ENCODE measurements around the gene TBC1D10B. TPM values are rescaled to one million over a fixed set of nuclear protein-coding genes. Genes with fewer than 3 reads are reported as not detected.

Gene TBC1D10B
- total RNA-seq, result 42.7 and 47.9 TPM in 2 replicates

DNA sequence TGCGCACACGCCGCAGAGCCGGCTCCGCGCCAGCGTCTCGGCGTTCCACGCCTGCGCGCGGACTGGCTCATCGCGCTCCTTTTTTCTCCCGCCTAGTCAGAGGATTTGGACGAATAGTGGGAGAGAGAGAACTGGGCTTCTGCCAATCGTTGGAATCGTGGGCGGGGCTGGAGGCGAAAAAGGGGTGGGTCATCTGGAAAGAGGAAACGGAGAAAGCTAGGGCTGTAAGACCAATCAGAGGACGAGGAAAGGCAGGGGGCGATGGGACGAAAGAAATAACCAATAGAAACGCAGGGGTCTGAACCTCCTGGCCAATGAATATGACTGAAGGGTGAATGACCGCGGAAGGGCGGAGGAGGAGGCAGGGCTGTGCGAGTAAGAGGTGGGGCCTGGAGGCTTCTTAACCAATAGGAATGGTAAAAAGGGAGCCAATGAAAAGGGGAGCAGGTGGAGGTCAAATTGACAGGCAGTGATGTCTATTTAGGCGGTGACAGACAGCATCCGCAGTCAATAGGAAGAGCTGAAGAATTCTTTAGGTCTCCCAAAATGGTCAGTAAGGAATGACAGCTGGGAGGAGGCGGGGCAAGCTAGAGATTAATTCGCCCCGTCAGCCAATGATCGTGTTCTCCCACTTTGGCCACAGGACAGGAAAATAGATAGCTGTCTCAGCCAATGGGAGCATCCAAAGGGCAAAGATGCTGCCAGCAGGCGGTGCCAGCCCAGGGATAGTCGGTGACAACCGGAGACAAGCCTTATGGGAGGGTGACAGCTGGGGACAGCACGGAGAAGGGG is at the start of gene TBC1D10B:
TSS of gene TBC1D10B (minus strand) at position 39 of the 792 bp plus-strand sequence. CDS start 311 bp downstream, outside the sequence.

DNA sequence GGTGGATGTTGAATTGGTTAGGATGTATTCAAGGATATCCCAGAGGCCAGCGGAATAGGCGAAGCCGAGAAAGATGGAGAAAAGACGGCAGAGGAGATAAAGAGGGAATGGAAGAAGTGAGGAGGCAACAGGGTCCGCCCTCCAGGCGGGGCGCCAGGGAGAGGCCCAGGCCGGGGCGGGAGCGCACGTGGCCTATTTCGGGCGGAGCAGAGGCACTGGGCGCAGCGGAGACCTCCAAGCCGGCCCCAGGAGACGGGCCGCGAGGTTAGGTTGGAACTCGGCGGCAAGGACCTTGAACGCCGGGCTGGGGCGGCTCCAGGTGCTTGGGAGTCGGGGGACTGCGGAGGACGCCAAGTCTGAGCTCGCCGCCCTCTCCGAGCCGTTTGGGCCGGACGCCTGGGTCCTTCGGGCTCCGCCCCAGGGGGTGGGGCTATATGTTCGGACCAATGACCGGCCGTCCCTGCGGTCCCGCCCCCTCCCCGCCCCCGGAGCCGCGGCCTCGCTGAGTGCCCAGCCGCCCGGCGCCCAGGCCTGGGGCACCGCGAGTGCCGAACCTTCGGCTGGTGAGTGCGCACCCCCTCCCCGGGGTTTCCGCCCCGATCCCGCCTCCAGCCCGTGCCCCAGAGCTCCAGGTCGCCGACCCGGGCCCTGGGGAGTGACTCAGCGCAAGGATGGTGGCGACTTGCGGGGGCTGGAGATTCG is 37.0 kb upstream of the TBC1D10B start, which contains the start of gene ZNF771:
TSS of gene ZNF771 (plus strand) at position 505 of the 702 bp plus-strand sequence. CDS start 448 bp downstream, outside the sequence.

GRCh38 chr16:30395155-30395991 is 25.1 kb upstream of the TBC1D10B start, which contains the start of gene ZNF48:
Gene ZNF48 (plus strand): TSS chr16:30395420. CDS start chr16:30395795, 375 bp downstream.

DNA sequence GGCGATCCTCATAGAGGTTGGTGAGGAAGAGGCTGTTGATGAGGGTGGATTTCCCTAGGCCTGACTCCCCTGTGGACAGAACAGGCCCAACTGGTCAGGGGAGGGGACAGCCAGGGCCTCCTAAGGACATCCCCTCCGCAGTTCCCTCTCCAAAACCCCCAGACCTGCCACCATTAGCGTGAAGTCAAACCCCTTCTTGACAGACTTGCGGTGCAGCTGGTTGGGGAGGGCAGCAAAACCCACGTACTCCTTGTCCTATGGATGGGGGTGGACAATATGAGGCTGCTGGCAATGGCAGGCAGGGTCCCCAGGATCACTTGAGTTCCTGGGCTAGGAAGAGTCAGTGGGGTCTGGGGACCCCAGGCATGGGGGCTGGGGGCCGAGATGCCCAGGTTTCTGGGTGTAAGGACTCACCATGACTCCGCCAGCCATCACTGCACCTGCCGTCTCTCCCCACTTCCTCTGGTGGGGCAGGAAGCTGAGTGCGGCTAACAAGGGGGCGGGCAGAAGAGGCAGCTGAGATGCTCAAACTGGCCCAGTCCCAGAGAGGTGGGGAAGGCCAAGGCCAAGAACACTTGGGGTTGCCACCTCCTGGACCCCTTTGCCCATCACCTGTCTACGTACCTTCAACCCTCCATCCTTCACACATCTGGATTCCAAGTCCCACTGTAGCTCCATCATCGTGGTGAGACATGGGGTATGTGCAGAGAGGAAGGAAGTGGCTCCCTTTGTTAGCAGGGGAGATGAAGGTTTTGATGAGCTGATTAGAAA is 12.0 kb upstream of the TBC1D10B start, which contains the start of gene SEPTIN1:
TSS of gene SEPTIN1 (minus strand) at position 451 of the 771 bp plus-strand sequence. CDS start at position 432, 19 bp downstream.

GRCh38 chr16:30374538-30374937 is 4.2 kb upstream of the TBC1D10B start, which contains the start of gene MYL11:
Gene MYL11 (plus strand): TSS chr16:30374802. CDS start chr16:30374858, 56 bp downstream.

GRCh38 chr16:30355144-30355953 is 14.9 kb downstream of the TBC1D10B start, which contains the start of gene CD2BP2:
Gene CD2BP2 (minus strand): TSS chr16:30355308. CDS start chr16:30354681, 627 bp downstream.

Other genes starting within 250 kb of the TBC1D10B start
- 35.7 and 64.1 TPM in 2 replicates for gene MAPK3, start 247.3 kb downstream of the TBC1D10B start, total RNA-seq
- 3.0 and 10.1 TPM in 2 replicates for gene CORO1A, start 186.9 kb downstream of the TBC1D10B start, total RNA-seq
- 122 and 439 TPM in 2 replicates for gene BOLA2B, start 176.8 kb downstream of the TBC1D10B start, total RNA-seq
- gene SLX1A, start 176.6 kb downstream of the TBC1D10B start, total RNA-seq, result 92.7 and 110 TPM in 2 replicates
- gene SULT1A3, start 171.2 kb downstream of the TBC1D10B start, total RNA-seq, result 2.8 and 7.6 TPM in 2 replicates
- gene NPIPB13, start 122.0 kb downstream of the TBC1D10B start, total RNA-seq, result 0.63 and 2.9 TPM in 2 replicates
- 39.6 and 43.5 TPM in 2 replicates for gene CD2BP2, start 15.2 kb downstream of the TBC1D10B start, total RNA-seq
- 1.8 TPM in 1 of 2 replicates, not detected in the other for gene MYL11, start 4.3 kb upstream of the TBC1D10B start, total RNA-seq
- 0.63 TPM in 1 of 2 replicates, not detected in the other for gene SEPTIN1, start 12.1 kb upstream of the TBC1D10B start, total RNA-seq
- gene ZNF48, start 24.9 kb upstream of the TBC1D10B start, total RNA-seq, result 12.4 and 17.7 TPM in 2 replicates
- gene ZNF771, start 37.1 kb upstream of the TBC1D10B start, total RNA-seq, result 7.4 and 8.6 TPM in 2 replicates
- 43.4 and 96.5 TPM in 2 replicates for gene DCTPP1, start 59.5 kb upstream of the TBC1D10B start, total RNA-seq
- 20.2 and 23.2 TPM in 2 replicates for gene SEPHS2, start 75.4 kb upstream of the TBC1D10B start, total RNA-seq
- not detected in 2 replicates for gene ITGAL, start 102.2 kb upstream of the TBC1D10B start, total RNA-seq
- gene ZNF768, start 156.1 kb upstream of the TBC1D10B start, total RNA-seq, result 32.4 and 46.5 TPM in 2 replicates
- gene ZNF747, start 164.4 kb upstream of the TBC1D10B start, total RNA-seq, result 6.4 and 11.0 TPM in 2 replicates
- 5.4 and 11.2 TPM in 2 replicates for gene ZNF764, start 187.9 kb upstream of the TBC1D10B start, total RNA-seq
- gene ZNF688, start 201.2 kb upstream of the TBC1D10B start, total RNA-seq, result 8.0 and 11.8 TPM in 2 replicates
- gene ZNF785, start 215.2 kb upstream of the TBC1D10B start, total RNA-seq, result 4.4 and 8.7 TPM in 2 replicates
- gene ZNF689, start 239.9 kb upstream of the TBC1D10B start, total RNA-seq, result 8.5 and 8.9 TPM in 2 replicates